Measurements from ENCODE around the gene TCTN2. TPM values are rescaled to one million over a fixed set of nuclear protein-coding genes. Genes with fewer than 3 reads are reported as not detected.

TCTN2 gene
- total and polyA plus RNA-seq, 2 of the 4 experiments (the other 2 are of a cell fraction), result 8.4 to 13.6 TPM

DNA sequence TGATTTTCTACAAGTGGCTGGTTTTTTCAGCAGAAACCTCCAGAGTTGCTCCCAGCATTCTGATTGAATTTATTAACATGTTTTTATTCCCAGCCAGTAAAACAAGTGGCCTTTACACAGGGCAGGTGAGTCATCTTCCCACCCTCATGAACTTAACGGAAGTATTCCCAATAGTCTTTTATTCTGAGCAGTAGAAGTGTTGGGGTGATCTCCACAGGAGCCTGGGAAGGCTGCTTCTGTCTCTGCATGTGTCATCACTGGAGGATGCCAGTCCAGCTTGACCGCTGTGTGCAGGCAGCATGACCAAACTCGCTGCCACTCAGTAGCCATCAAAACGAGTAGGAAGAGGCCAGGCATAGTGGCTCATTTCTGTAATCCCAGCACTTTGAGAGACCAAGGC lies 77.7 kb downstream of the TCTN2 start:
- Histone ChIP-seq H3K4ac (ENCODE audit: low read depth, low read length) (no peak overlapping the region), H3K9ac (ENCODE audit: low read depth, low read length) (no peak overlapping the region), H2BK15ac (ENCODE audit: low read depth, low read length) (no peak overlapping the region), H3K56ac (ENCODE audit: extremely low read depth, insufficient read depth, low read length) (no peak overlapping the region), H3K27me3 (ENCODE audit: control insufficient read depth, insufficient read depth, low read length) (no peaks in the 10 kb centered on the region), H3K18ac (ENCODE audit: low read depth, low read length) (no peak overlapping the region), H3K23ac (ENCODE audit: low read depth, low read length) (no peak overlapping the region), H3K9me1 (ENCODE audit: insufficient read depth, low read length) (peaks cover 3% of the 10 kb centered on the region; the same call in 1 of the 2 replicates), H4K5ac (ENCODE audit: low read depth, low read length) (no peak overlapping the region), H3K4me1 (ENCODE audit: control insufficient read depth, insufficient read depth, low read length) (0 out of 2 replicates have a peak, but pooled peaks cover 1% of the 10 kb centered on the region), H3K14ac (replicated peaks; ENCODE audit: low read depth, low read length) (no peak overlapping the region), H2AK5ac (ENCODE audit: low read depth, low read length) (no peak overlapping the region), H4K20me1 (ENCODE audit: insufficient read depth, low read length) (no peaks in the 10 kb centered on the region; the same call in 1 of the 2 replicates), H3K9me3 (ENCODE audit: control insufficient read depth, insufficient read depth, low read length) (no peaks in the 10 kb centered on the region), H3K27ac (ENCODE audit: insufficient read depth, low read length) (no peak overlapping the region), H2AK9ac (replicated peaks; ENCODE audit: low read depth, low read length, poor library complexity) (no peak overlapping the region), H2BK120ac (ENCODE audit: low read depth, low read length) (no peak overlapping the region), H3K36me3 (ENCODE audit: control insufficient read depth, insufficient read depth, low read length) (peaks cover 37% of the 10 kb centered on the region), H2BK20ac (ENCODE audit: low read depth, low read length) (no peak overlapping the region), H3K4me2 (ENCODE audit: low read depth, low read length) (no peak overlapping the region), H4K8ac (ENCODE audit: low read depth in 2 of 2, low read length in 2 of 2) (no peak overlapping the region), H4K91ac (ENCODE audit: insufficient read depth, low read depth, low read length) (no peak overlapping the region), H3K4me3 (ENCODE audit: insufficient read depth, low read depth, low read length) (no peak overlapping the region), H3K79me1 (ENCODE audit: low read depth in 1 of 2, low read length in 2 of 2) (peaks cover 0 to 3% of the 10 kb centered on the region in 2 experiments; a peak in 1 of 4 replicates), H2BK5ac (ENCODE audit: low read depth, low read length, poor library complexity, severe bottlenecking) (no peak overlapping the region), H2AFZ (replicated peaks; ENCODE audit: low read length, poor library complexity) (no peak overlapping the region)
- ATAC-seq (ENCODE audit: low read depth) (peak; percentile 29; the same call in 1 of the 2 replicates), DNase-seq (peak; percentile 49)
- CTCF ChIA-PET, result no interaction called here
- intact Hi-C loops (cut with micrococcal nuclease) (no loop called here), dilution Hi-C loops (cut with HindIII; ENCODE audit: low sequenced_read_pairs, unreplicated experiment) (no loop called here), in situ Hi-C loops (cut with MboI; ENCODE audit: low sequenced_read_pairs) (no loop called here)
- TF ChIP-seq SMC3 (IDR thresholded peaks at IDR 0.05; ENCODE audit: low read depth, low read length), result no peak
- no peak for TF ChIP-seq MAZ (IDR thresholded peaks at IDR 0.05; ENCODE audit: borderline replicate concordance, low read depth, low read length)
- TF ChIP-seq NFE2L2 (IDR thresholded peaks at IDR 0.05; ENCODE audit: low read depth, low read length), result no peak
- no peak for TF ChIP-seq RAD21 (IDR thresholded peaks at IDR 0.05; ENCODE audit: low read length)
- no peak for TF ChIP-seq RCOR1 (IDR thresholded peaks at IDR 0.05; ENCODE audit: insufficient replicate concordance, low read length)
- no peak for TF ChIP-seq BHLHE40 (IDR thresholded peaks at IDR 0.05; ENCODE audit: low read depth, low read length)
- no peak for TF ChIP-seq CHD1 (IDR thresholded peaks at IDR 0.05; ENCODE audit: low read depth, low read length)
- TF ChIP-seq MXI1 (IDR thresholded peaks at IDR 0.05; ENCODE audit: borderline replicate concordance, low read depth, low read length), result no peak
- TF ChIP-seq USF2 (IDR thresholded peaks at IDR 0.05; ENCODE audit: low read depth, low read length), result no peak
- TF ChIP-seq MAFK (IDR thresholded peaks at IDR 0.05; ENCODE audit: low read depth, low read length), result no peak
- TF ChIP-seq, protein P1, sequence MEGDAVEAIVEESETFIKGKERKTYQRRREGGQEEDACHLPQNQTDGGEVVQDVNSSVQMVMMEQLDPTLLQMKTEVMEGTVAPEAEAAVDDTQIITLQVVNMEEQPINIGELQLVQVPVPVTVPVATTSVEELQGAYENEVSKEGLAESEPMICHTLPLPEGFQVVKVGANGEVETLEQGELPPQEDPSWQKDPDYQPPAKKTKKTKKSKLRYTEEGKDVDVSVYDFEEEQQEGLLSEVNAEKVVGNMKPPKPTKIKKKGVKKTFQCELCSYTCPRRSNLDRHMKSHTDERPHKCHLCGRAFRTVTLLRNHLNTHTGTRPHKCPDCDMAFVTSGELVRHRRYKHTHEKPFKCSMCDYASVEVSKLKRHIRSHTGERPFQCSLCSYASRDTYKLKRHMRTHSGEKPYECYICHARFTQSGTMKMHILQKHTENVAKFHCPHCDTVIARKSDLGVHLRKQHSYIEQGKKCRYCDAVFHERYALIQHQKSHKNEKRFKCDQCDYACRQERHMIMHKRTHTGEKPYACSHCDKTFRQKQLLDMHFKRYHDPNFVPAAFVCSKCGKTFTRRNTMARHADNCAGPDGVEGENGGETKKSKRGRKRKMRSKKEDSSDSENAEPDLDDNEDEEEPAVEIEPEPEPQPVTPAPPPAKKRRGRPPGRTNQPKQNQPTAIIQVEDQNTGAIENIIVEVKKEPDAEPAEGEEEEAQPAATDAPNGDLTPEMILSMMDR (conservative IDR thresholded peaks at IDR 0.05; ENCODE audit: low read depth, low read length), result no peak
- TF ChIP-seq FOS (IDR thresholded peaks at IDR 0.05; ENCODE audit: low read depth, low read length), result no peak
- TF ChIP-seq RFX5 (IDR thresholded peaks at IDR 0.05; ENCODE audit: low read depth, low read length), result no peak
- TF ChIP-seq CEBPB (IDR thresholded peaks at IDR 0.05; ENCODE audit: low read depth, low read length), result no peak
- TF ChIP-seq, protein P2, sequence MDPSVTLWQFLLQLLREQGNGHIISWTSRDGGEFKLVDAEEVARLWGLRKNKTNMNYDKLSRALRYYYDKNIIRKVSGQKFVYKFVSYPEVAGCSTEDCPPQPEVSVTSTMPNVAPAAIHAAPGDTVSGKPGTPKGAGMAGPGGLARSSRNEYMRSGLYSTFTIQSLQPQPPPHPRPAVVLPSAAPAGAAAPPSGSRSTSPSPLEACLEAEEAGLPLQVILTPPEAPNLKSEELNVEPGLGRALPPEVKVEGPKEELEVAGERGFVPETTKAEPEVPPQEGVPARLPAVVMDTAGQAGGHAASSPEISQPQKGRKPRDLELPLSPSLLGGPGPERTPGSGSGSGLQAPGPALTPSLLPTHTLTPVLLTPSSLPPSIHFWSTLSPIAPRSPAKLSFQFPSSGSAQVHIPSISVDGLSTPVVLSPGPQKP (IDR thresholded peaks at IDR 0.05; ENCODE audit: borderline replicate concordance, low read depth, low read length), result no peak
- TF ChIP-seq POLR2A (IDR thresholded peaks at IDR 0.05; ENCODE audit: low read depth, low read length), result no peak
- 93% methylated on average over 3 of the region's 4 CpGs; no CpG with 5 or more reads in 1 of the 2 experiments for WGBS, 2 experiments (ENCODE audit: extremely low coverage in 2 of 2, insufficient read length in 1 of 2)
- POLR2A ChIA-PET (ENCODE audit: unreplicated experiment), result no interaction called here
- BruUV-seq (replicated peaks), result no TSS peak

All from IMR-90 (cell line).